NCI-H2196 (cell line): ENCODE results near the gene TRAPPC5.

Experiments
- DNase-seq: peaks from one replicate; lab custom pipeline; 2025; ENCODE audit not compliant: unreplicated experiment; lab: John Stamatoyannopoulos, UW

The TRAPPC5 gene

DNA sequence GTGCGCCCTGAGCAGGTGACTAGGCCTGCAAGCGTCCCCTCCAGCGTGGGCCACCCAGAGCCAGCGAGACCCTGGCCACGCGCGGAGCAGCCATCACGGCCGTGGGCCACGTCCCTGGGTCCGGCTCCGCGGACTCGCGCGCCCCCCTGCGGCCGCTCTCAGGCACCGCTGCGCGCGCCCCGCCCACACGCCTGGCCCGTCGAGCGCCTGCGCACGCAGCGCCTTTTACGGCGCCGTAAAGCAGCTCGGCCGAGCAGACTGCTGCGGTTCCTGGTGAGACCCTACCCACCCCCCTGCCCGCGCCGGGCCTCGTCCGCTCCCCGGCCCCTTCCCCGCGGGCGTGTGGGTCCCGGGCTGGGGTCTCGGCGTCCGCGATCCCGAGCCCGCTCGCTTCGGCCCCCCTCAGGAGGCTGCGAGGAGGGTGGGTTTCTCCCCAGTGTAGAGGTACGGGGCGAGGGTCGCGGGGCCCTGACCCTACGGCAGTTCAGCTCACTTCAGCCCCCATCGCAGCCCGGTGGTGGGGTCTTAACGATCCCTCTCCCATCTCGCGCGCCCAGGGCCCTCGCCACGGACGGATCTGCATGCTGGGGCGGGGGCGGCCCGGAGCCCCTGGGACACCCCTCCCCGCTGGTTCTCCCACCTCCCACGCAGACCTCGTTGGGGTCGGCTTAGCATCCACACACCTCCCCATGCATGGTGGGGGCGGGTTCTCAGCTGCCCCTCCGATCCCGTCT, at the start of gene TRAPPC5:
Gene TRAPPC5, plus strand, starts transcription at position 228 of the 734 bp plus-strand sequence. CDS start 1,421 bp downstream, outside the sequence.
- DNase-seq, result peak; percentile 91

DNA sequence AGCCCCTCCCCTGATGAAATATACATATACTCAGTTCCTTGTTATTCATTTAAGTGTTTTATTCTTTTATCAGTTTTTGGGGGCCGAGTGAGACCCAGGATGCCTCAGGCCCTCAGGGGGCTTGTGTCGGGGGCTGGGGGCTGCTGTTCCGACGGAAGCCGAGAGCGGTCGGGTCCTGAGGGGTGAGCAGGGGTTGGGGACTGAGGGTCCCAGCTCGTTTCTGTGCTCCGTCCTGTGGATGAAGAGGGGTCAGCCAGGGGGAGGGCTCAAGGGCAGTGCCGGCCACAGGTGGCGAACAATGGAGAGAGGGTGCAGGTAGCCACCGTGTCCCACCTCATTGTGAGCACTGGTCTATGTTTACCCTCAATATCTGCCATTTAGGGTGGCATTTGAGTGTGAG, 49.1 kb upstream of the TRAPPC5 start:
- no peak for DNase-seq

DNA sequence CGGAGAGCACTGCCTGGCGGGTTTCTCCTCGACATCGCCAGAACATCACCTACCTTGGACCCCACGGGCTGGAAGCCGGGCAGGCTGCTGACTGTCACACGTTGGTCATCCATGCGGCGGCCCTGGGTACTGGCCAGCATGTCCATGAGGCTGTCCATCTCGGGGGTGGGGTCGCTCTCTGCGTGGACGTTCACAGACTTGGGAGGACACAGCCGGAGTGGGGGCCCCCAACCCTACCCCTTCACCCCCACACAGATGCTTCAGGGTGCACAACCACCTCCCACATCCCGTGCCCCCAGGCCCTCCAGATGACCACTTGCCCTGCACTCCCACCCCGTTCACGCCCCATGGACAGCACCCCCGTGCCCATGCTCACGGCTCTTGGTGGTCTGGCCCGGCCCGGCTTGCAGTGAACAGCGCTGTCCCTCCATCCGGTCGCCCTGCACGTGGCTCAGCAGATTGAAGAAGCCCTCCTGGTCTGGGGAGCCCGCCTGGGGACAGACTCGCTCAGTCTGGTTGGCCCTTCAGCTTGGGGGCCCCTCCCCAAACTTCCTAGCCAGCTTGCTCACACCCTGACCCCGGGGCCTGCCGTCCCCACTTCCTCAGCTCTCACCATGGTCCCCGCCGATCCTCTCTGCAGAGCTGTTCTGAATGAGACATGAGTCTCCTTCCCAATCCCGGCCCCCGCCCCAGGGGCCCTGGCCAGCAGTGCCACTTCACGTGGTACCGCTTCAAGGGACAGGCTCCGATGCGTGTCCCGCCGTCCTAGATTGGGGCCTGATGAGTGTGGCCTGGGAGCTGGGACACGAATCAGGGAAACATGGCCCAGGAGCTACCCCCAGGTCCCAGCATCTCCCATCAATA, 48.1 kb upstream of the TRAPPC5 start:
- no peak for DNase-seq

DNA sequence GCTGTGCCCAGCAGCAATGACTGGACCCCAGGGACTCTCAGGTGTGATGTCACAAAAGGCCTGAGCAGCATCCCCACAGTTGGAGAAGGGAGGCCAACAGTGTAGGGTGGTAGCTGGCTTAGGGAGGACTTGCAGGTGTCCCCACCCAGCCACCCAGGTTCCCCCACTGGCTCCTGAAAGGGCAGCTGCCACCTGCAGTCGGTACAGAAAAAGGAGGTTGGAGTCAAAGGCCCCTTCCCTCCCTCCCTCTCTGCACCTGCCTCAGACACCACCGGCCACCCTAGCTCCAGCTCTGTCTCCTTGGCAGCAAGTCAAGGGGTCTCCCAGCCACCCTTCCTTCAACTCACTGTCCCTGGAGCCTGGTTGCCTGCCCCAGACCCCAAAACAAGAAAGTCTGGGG, 46.9 kb upstream of the TRAPPC5 start, which contains the start of gene PCP2:
Gene PCP2, minus strand, starts transcription at position 22 of the 400 bp plus-strand sequence. CDS start 262 bp downstream, outside the sequence.
- DNase-seq, result no peak

DNA sequence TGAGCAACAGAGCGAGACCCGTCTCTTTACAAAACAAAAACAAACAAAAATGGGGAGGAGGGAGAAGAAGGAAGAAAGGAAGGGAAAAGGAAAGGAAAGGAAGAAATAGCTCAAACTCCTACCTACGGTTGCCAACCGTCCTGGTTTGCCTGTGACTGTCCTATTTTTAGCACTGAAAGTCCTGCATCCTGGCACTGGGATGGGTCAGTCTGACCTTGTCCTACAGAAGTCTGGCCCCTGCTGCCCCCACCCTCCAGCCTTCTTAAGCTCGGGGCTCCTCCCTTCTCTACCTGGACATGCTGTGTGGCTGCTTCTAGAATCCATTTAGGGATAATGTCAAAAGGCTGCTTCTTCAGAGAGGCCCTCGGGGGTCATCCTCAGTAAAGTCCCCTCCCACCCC, 45.0 kb upstream of the TRAPPC5 start:
- DNase-seq, result no peak

DNA sequence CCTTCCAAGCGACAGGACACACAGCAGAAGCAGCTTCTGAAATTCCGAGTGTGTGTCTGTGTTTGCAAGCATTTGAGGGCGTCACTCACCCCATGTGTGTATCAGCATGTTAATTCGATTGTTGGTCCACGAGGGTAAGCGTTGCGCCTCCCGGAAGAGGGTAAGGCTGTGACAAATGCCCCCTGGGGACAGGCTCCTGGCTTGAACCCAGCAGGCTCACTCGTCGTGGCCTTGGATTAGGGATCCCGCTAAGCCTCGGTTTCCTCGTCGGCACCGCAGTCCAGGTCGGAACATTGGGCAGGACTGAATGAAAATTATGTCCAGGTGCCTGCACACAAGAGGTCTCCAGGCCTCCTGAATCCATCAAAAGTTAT, 44.3 kb upstream of the TRAPPC5 start:
- no peak for DNase-seq

DNA sequence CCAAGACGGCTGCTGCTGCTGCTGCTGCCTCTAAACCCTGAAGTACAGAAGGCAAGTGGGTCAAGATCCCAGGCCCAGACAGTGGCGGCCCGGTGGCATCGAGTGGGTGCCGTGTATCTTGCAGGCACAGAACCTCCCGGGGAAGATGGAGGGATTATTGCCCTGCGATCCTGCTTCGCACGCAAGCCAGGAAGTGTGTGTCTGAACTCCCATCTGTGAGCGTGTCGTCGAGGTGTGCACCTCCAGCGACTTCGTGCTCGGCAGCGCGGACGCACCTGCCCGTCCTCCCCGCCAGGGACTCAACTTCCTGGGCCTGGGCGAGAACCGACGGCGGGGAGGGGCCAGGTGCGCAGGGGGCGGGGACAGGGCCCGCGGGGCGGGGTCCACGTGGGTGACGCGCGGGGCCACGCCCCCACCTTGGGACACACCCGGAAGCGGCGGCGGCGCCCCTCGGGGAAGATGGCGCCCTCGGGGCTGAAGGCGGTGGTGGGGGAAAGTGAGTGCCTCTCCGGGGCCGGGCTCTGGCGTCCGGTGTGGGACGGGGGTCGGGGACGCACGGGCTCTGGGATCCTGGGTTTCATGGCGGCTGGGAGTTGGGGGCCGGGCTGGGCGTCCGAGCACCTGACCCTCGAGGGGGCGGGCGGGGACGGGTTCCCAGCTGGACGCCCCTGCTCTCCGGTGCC, 43.8 kb upstream of the TRAPPC5 start, which contains the start of gene STXBP2:
Gene STXBP2, plus strand, starts transcription at position 420 of the 683 bp plus-strand sequence. Its CDS starts 40 bp downstream, at position 460.
- peak; percentile 90 for DNase-seq

DNA sequence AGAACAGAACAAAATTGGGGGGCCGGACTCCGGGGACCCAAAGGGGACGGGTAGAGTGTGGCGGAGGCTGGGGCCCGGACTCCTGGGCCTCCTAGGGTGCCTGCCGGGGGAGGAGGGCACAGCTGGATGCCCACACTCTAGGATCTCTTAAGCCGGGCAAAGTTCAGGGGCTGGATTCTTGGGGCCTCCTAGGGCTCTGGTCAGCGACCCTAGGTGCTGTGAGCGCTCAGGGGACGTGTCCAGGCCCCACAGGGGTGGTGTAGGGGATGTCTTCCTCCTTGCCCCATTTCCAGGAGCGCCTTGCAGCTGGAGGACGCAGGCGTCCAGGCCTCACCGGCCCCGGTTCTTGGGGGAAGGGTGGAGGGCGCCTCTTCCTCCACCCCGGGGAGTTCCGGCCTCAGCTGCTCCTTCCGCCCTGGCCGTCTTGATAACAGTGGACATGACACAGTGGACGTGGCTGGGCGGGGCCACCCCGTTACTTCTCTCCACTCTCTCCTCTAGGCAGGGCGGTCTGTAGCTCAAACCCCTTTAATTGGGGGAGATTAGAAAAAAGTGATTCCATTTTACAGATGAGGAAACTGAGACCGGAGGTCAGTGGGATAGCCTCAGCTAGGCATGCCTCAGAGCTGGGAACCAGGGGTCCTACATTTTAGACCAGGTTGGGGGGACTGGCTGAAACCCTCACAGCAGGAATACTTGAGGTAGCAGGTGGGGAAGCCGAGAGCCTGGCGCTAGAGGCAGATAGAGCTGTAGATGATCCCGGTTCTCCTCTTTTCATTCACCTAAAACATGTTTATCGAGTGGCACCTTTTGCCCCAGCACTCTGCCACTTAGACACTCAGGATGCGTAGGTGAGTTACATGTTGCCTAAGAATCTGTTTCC, 43.0 kb upstream of the TRAPPC5 start:
- DNase-seq, result no peak

DNA sequence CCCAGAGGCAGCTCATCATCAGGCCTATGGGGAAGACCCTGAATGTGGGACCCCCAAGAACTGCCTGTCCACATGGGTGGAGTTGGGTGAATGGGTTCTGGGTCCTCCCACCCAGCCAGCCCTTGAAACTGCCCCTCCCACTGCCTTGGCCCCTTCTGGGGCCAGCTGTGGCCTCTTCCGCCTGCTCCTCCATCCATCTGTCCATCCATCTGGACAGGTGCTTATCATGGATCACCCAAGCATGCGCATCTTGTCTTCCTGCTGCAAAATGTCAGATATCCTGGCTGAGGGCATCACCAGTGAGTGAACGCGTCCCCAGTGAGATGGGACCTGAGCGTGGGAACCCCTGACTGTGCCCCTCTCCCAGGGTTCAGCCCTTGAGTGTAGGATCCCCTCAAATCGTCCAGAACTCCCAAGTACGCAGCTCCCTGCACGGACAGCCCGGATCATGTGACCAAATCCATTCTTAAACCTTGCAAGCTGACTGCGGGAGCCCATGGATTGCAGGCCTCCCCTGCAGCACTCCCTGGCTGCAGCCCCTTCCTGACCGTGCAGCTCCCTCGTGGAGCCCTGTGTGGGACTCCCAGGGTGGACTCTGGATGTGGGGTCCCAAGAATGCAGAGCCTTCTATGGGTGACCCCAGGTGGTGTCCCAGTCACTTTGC, 41.7 kb upstream of the TRAPPC5 start:
- no peak for DNase-seq

DNA sequence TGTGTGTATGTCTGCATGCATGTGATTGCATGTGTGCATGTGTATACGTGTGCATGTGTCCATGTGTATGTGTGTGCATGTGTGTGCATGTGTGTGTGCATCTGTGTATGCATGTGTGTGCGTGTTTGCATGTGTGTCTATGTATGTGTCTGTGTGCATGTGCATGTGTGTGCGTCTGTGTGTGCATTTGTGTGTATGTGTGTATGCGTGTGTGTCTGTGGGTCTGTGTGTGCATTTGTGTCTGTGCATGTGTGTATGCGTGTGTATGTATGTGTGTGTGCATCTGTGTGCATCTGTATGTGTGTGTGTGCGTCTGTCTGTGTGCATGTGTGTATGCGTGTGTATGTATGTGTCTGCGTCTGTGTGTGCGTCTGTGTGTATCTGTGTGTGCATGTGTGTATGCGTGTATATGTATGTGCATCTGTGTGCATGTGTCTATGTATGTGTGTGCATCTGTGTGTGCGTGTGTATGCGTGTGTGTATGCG, 40.7 kb upstream of the TRAPPC5 start:
- no peak for DNase-seq

DNA sequence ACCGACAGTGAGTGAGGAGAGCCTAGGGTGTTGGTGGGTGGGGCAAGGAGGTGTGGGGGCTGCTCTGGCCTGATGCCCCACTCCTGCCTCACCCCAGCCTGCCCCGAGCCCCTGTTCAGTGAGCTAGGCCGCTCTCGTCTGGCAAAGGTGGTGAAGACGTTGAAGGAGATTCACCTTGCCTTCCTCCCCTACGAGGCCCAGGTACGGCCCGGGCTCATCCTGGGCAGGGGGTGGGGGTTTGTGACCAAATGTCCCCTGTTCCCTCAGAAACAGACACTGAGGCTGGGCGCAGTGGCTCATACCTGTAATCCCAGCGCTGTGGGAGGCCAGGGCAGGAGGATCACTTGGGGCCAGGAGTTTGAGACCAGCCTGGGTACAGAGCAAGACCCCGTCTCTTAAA, 39.8 kb upstream of the TRAPPC5 start:
- DNase-seq, result no peak

DNA sequence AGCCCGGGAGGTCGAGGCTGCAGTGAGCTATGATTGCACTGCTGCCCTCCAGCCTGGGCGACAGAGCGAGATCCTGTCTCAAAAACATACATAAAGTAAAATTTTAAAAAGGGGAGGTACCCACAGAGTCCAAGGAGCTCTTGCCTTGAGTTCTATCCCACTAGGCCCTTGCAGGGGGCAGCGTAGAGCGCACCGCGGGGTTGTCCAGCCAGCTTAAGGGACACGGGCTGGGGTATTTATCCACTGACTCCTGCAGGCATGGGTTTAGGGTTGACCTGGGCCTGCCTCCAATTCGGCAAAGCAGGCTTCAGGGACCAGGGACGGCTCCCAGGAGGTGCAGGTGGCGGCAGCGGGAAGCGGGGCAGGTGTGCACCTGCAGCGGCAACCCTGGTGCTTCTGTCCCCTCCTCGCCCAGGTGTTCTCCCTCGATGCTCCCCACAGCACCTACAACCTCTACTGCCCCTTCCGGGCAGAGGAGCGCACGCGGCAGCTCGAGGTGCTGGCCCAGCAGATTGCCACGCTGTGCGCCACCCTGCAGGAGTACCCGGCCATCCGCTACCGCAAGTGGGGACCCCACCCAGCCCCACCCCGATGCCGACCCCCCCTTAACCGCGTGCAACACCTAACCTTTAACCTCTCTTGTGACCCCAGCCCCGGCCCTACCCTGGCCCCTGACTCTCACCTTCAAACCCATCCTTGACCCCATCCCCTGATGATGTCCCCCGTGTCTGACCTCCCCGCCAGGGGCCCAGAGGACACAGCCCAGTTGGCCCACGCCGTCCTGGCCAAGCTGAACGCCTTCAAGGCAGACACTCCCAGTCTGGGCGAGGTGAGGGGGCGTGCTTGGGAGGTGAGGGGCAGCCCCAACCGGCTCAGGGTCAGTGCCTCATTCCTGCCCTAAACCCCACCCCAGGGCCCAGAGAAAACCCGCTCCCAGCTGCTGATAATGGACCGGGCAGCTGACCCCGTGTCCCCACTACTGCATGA, 39.0 kb upstream of the TRAPPC5 start:
- no peak for DNase-seq

DNA sequence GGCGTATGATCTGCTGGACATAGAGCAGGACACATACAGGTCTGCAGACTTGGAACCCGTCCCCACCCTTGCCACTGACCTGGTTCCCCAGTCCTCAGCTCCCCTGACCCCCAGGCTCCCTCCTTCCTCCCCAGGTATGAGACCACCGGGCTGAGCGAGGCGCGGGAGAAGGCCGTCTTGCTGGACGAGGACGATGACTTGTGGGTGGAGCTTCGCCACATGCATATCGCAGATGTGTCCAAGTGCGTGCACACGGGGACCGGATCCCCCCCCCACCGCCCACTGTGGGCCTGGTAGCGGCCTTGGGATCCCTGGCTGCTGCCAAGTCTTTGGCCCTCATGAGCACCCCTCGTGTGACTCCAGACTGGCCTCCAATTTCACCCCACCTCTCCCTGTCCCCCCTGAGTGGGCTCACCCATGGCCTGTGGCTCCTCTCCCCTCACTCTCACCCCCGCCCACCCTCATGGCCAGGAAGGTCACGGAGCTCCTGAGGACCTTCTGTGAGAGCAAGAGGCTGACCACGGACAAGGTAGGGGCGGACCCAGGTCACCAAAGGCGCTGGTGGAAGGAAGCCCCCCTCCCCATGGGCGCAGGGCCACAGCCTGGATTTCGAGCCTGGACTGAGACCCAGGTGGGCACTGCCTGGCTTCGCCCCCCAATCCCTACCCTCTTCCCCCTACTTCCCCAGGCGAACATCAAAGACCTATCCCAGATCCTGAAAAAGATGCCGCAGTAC, 38.2 kb upstream of the TRAPPC5 start:
- no peak for DNase-seq

DNA sequence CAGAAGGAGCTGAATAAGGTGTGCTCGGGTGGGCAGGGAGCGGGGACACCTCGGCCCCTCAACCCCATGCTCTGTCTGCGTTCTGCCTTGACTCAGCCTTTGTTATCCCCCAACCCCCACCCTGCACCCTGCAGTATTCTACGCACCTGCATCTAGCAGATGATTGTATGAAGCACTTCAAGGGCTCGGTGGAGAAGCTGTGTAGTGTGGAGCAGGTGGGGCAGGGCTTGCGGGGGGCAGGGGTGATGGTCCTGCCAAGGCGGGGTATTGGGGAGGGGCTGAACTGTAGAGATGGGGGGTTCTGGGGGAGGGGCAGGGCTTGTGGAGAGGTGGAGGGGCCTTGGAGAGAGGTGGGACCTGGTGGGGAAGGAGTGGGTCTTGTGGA, 37.6 kb upstream of the TRAPPC5 start:
- DNase-seq, result no peak

DNA sequence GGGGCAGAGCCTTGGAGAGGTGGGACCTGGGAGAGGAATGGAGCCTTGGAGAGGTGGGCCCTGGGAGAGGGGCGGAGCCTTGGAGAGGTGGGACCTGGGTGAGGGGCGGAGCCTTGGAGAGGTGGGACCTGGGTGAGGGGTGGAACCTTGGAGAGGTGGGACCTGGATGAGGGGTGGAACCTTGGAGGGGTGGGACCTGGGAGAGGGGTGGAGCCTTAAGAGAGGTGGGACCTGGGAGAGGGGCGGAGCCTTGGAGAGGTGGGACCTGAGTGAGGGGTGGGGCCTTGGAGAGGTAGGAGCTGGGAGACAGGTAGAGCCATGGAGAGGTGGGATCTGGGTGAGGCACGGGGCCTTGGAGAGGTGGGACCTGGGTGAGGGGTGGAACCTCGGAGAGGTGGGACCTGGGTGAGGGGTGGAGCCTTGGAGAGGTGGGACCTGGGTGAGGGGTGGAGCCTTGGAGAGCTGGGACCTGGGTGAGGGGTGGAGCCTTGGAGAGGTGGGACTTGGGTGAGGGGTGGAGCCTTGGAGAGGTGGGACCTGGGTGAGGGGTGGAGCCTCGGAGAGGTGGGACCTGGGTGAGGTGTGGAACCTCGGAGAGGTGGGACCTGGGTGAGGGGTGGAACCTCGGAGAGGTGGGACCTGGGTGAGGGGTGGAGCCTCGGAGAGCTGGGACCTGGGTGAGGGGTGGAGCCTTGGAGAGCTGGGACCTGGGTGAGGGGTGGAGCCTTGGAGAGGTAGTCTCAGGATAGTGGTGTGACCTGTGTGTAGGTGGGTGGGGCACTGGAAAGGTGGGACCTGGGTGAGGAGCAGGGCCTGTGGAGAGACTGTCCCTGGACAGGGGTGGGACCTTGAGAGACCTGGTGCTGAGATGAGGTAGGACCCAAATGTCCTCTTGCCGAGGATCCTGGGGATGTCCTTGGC, 36.7 kb upstream of the TRAPPC5 start:
- peak; percentile 12 for DNase-seq

DNA sequence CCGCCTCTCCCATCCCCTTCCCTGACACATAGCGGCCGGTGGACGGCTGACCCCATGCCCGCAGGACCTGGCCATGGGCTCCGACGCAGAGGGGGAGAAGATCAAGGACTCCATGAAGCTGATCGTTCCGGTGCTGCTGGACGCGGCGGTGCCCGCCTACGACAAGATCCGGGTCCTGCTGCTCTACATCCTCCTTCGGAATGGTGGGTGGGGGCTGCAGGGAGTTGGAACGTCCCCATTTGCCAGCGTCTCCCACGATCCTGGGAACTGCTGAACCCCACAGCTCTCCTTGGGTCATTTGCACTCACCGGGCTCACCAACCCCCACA, 36.1 kb upstream of the TRAPPC5 start:
- DNase-seq, result no peak

DNA sequence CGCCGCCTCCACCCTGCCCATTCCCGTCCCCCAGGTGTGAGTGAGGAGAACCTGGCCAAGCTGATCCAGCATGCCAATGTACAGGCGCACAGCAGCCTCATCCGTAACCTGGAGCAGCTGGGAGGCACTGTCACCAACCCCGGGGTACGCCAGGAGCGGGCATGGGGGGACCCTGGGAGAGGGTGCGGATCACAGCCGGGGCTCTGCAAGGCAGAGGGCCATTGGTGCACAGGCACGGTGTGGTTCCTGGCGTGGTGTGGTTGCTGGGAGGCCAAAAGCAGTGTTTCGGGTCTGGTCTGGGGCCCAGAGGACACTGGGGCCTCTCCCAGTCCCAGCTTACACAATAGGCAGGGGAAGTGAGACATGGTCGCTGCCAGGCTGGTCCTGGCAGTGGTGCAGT, 35.5 kb upstream of the TRAPPC5 start:
- no peak for DNase-seq
